DND-41 (cell line): ENCODE results near the gene ATPAF1.

Source experiments
- ATAC-seq: fragments of 200-7000 bp; cut with Tn5 transposase; 3 replicates; pipeline ENCODE4 v1.9.1; 2021; ENCODE audit warnings: low read depth; ENCODE audit not compliant: insufficient read depth
- DNase-seq: peaks from one replicate; pipeline ENCODE4 v3.0.0-alpha.2; 2020
- H2AFZ ChIP-seq: 2 replicates; pipeline ENCODE4 v1.6.0; 2012; ENCODE audit warnings: low read depth, low read length
- H3K27ac ChIP-seq: 2 replicates; pipeline ENCODE4 v1.5.1; 2012; ENCODE audit warnings: low read length, inconsistent platforms
- H3K27me3 ChIP-seq: fragments of 200-600 bp; sonication (generic); 2 replicates; pipeline ENCODE4 v1.6.0; 2012; ENCODE audit warnings: low read length, mild to moderate bottlenecking, inconsistent platforms; ENCODE audit not compliant: insufficient read depth, poor library complexity
- H3K36me3 ChIP-seq: 2 replicates; pipeline ENCODE4 v1.5.1; 2012; ENCODE audit warnings: low read length, inconsistent platforms; ENCODE audit not compliant: insufficient read depth
- H3K4me1 ChIP-seq: 2 replicates; pipeline ENCODE4 v1.5.1; 2012; ENCODE audit warnings: mild to moderate bottlenecking, low read length; ENCODE audit not compliant: insufficient read depth
- H3K4me2 ChIP-seq: 2 replicates; pipeline ENCODE4 v1.6.0; 2012; ENCODE audit warnings: mild to moderate bottlenecking, moderate library complexity, low read length, inconsistent platforms; ENCODE audit not compliant: insufficient read depth
- H3K4me3 ChIP-seq, 2 experiments: fragments of 200-600 bp in 1 of 2; shearing (Covaris generic) in 1 of 2; 2 replicates each; pipeline ENCODE4 v1.5.1; 2012 to 2016; ENCODE audit warnings: inconsistent platforms in 2 of 2, low read length in 2 of 2, mild to moderate bottlenecking in 2 of 2, low read depth in 1 of 2, moderate library complexity in 1 of 2
- H3K79me2 ChIP-seq: 2 replicates; pipeline ENCODE4 v1.6.0; 2012; ENCODE audit warnings: low read length, inconsistent platforms; ENCODE audit not compliant: insufficient read depth
- H3K9ac ChIP-seq: 2 replicates; pipeline ENCODE4 v1.6.0; 2012; ENCODE audit warnings: low read depth, mild to moderate bottlenecking, inconsistent platforms, low read length, moderate library complexity
- H3K9me3 ChIP-seq: 2 replicates; pipeline ENCODE4 v1.5.1; 2012; ENCODE audit warnings: low read length, moderate library complexity, mild to moderate bottlenecking, inconsistent platforms; ENCODE audit not compliant: insufficient read depth, severe bottlenecking
- H4K20me1 ChIP-seq: 2 replicates; pipeline ENCODE4 v1.6.0; 2012; ENCODE audit warnings: low read length; ENCODE audit not compliant: insufficient read depth
- EZH2 ChIP-seq: IDR thresholded peaks from 3 replicates; pipeline ENCODE4 v1.6.1; 2012; ENCODE audit warnings: borderline replicate concordance, low read depth, mild to moderate bottlenecking, moderate library complexity, low read length, inconsistent platforms; ENCODE audit not compliant: severe bottlenecking
- TF ChIP-seq, protein P1 (sequence below): IDR thresholded peaks from 2 replicates; pipeline ENCODE4 v1.5.1; 2012; ENCODE audit warnings: borderline replicate concordance, low read length, moderate library complexity, mild to moderate bottlenecking; ENCODE audit not compliant: poor library complexity, severe bottlenecking; ENCODE audit errors: extremely low read depth

Gene ATPAF1

DNA sequence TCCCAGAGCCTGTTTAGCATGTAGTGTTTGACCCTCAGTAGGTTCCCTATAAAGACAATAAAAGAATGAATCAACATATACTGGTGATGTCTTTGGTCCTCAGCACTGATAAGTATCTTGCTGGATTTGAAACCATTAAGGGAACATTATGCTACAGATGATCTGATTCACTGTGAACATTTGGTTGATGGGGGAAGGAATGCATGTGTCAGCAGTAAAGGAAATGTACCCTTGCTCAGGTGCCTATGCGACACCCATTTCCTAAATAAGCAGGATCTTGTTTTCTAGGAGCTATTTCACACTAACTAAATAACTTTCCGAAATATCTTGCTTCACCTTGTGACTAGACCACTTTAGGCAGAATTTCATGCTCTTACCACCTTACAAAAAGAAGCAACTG, 16.5 kb upstream of the ATPAF1 start:
- Histone ChIP-seq H4K20me1 (no peaks in the 10 kb centered on the region; the same call in 1 of the 2 replicates), H3K27ac (no peak overlapping the region), H3K27me3 (no peaks in the 10 kb centered on the region), H3K4me3 (no peak overlapping the region), H3K9me3 (no peaks in the 10 kb centered on the region), H3K4me2 (no peak overlapping the region), H3K79me2 (no peaks in the 10 kb centered on the region), H3K9ac (no peak overlapping the region), H3K4me1 (peaks cover 9% of the 10 kb centered on the region), H3K36me3 (peaks cover 100% of the 10 kb centered on the region), H2AFZ (no peak overlapping the region)
- TF ChIP-seq EZH2: no peak
- TF ChIP-seq, protein P1, sequence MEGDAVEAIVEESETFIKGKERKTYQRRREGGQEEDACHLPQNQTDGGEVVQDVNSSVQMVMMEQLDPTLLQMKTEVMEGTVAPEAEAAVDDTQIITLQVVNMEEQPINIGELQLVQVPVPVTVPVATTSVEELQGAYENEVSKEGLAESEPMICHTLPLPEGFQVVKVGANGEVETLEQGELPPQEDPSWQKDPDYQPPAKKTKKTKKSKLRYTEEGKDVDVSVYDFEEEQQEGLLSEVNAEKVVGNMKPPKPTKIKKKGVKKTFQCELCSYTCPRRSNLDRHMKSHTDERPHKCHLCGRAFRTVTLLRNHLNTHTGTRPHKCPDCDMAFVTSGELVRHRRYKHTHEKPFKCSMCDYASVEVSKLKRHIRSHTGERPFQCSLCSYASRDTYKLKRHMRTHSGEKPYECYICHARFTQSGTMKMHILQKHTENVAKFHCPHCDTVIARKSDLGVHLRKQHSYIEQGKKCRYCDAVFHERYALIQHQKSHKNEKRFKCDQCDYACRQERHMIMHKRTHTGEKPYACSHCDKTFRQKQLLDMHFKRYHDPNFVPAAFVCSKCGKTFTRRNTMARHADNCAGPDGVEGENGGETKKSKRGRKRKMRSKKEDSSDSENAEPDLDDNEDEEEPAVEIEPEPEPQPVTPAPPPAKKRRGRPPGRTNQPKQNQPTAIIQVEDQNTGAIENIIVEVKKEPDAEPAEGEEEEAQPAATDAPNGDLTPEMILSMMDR: no peak
- ATAC-seq: no peak
- no peak for DNase-seq

GRCh38 chr1:46682064-46682463, 13.9 kb upstream of the ATPAF1 start:
- Histone ChIP-seq H3K27ac (no peak overlapping the region), H4K20me1 (no peaks in the 10 kb centered on the region), H3K9me3 (no peaks in the 10 kb centered on the region), H3K4me3 (no peak overlapping the region), H3K4me2 (no peak overlapping the region), H3K79me2 (no peaks in the 10 kb centered on the region), H3K27me3 (no peaks in the 10 kb centered on the region), H3K4me1 (no peaks in the 10 kb centered on the region), H3K36me3 (peaks cover 96% of the 10 kb centered on the region), H3K9ac (no peak overlapping the region), H2AFZ (no peak overlapping the region)
- no peak for ATAC-seq
- TF ChIP-seq, protein P1: no peak
- TF ChIP-seq EZH2: no peak
- no peak for DNase-seq

- Histone ChIP-seq H3K27me3 (no peaks in the 10 kb centered on the region), H3K4me1 (no peaks in the 10 kb centered on the region), H3K4me2 (no peak overlapping the region), H3K4me3 (no peak overlapping the region), H2AFZ (no peak overlapping the region), H3K36me3 (peaks cover 94% of the 10 kb centered on the region), H3K79me2 (no peaks in the 10 kb centered on the region), H3K9me3 (no peaks in the 10 kb centered on the region), H4K20me1 (no peaks in the 10 kb centered on the region), H3K9ac (no peak overlapping the region), H3K27ac (no peak overlapping the region)
- DNase-seq: no peak
- no peak for ATAC-seq
- no peak for TF ChIP-seq EZH2
- TF ChIP-seq, protein P1: no peak
Measured at GRCh38 chr1:46681333-46682034, 13.3 kb upstream of the ATPAF1 start.
